Uterus (tissue), 4 donors: ENCODE data around the gene SERPINA12. TPM values are rescaled to one million over a fixed set of nuclear protein-coding genes. Genes with fewer than 3 reads are reported as not detected.

Experiments
- DNase-seq, 2 donors: peaks; one replicate each; pipeline ENCODE4 v3.0.0-alpha.2; 2019 to 2020
- H3K27ac ChIP-seq, 2 donors: fragments of 200-600 bp; sonication (generic); 1 replicate in 1 of 2; 2 replicates in 1 of 2; pipeline ENCODE4 v1.5.1; 2016 to 2018
- H3K27me3 ChIP-seq, 2 donors: fragments of 200-600 bp; sonication (generic); one replicate each; pipeline ENCODE4 v1.5.1; 2018 to 2019; ENCODE audit warnings: control low read depth in 1 of 2
- H3K36me3 ChIP-seq, 2 donors: fragments of 200-600 bp; sonication (generic); one replicate each; pipeline ENCODE4 v1.5.1; 2019; ENCODE audit warnings: control low read depth in 1 of 2
- H3K4me1 ChIP-seq, 2 donors: fragments of 200-600 bp; sonication (generic); one replicate each; pipeline ENCODE4 v1.5.1; 2018 to 2019; ENCODE audit warnings: control low read depth in 1 of 2
- H3K4me3 ChIP-seq, 2 donors: fragments of 200-600 bp; sonication (generic); 1 replicate in 1 of 2; 2 replicates in 1 of 2; pipeline ENCODE4 v1.5.1; 2018 to 2019; ENCODE audit warnings: mild to moderate bottlenecking in 1 of 2
- H3K9me3 ChIP-seq, 2 donors: fragments of 200-600 bp; sonication (generic); one replicate each; pipeline ENCODE4 v1.5.1; 2019; ENCODE audit warnings: control low read depth in 1 of 2
- POLR2A ChIP-seq, 2 donors: fragments of 450-650 bp; IDR thresholded peaks; one replicate each; pipeline ENCODE4 v1.6.1; 2016; ENCODE audit warnings: antibody characterized with exemption in 2 of 2, mild to moderate bottlenecking in 1 of 2, moderate library complexity in 1 of 2
- intact Hi-C: fragments of 100-400 bp; cut with DNase I; formaldehyde crosslinking; loops from one replicate; pipeline ENCODE4 v1.15.1; 2023; ENCODE audit warnings: low total_unique reads
- total RNA-seq, 4 donors: library from RNA; depleted of rRNA in 3 of 4; stranded (reverse); fragments of >200 nt in 3 of 4; gene quantifications; one replicate each; pipeline versions ENCODE4 v1.1.0 to v1.2.4, GENCODE V29; 2014 to 2023
- TF ChIP-seq, protein P1 (sequence below), 4 experiments: fragments of 200-600 bp in 2 of 4; fragments of 450-650 bp in 2 of 4; sonication (generic) in 2 of 4; IDR thresholded peaks; one replicate each; pipeline ENCODE4 v1.5.1; 2016 to 2019; ENCODE audit warnings: antibody characterized with exemption in 4 of 4, mild to moderate bottlenecking in 2 of 4, moderate library complexity in 1 of 4
- donor health status: DM: yes; HTN: yes; CAD: no.

Gene SERPINA12, protein sequence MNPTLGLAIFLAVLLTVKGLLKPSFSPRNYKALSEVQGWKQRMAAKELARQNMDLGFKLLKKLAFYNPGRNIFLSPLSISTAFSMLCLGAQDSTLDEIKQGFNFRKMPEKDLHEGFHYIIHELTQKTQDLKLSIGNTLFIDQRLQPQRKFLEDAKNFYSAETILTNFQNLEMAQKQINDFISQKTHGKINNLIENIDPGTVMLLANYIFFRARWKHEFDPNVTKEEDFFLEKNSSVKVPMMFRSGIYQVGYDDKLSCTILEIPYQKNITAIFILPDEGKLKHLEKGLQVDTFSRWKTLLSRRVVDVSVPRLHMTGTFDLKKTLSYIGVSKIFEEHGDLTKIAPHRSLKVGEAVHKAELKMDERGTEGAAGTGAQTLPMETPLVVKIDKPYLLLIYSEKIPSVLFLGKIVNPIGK
- not detected for total RNA-seq

DNA sequence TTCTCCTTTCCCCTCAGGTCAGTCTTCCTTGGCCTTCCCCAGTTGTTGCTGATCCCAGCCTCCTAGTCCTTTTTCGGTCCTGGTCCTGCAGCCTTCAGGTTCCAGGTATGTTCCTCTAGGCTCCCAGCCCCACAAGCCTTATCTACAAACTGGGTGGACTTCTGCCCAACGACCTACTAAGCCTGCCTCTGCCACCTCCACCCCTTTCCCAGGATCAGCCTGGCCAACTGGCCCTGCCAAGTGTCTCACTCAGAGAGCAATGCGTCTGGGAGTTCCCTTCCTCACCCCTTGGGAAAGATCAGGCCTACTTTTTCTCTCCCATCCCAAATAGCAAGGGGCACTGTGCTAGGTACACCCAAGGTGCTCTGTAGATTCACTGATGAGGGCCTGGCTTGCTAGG is at the start of gene SERPINA12:
TSS of gene SERPINA12 (minus strand) at position 114 of the 400 bp plus-strand sequence. CDS start 11,072 bp downstream, outside the sequence.
- Histone ChIP-seq H3K27ac (no peak within 1 kb of the TSS), H3K9me3 (no peaks in the 10 kb centered on the region), H3K4me3 (no peak within 1 kb of the TSS), H3K36me3 (no peaks in the 10 kb centered on the region), H3K27me3 (no peaks in the 10 kb centered on the region), H3K4me1 (no peaks in the 10 kb centered on the region)
- no peak for DNase-seq
- intact Hi-C loops, result no loop called here
- TF ChIP-seq, protein P1, sequence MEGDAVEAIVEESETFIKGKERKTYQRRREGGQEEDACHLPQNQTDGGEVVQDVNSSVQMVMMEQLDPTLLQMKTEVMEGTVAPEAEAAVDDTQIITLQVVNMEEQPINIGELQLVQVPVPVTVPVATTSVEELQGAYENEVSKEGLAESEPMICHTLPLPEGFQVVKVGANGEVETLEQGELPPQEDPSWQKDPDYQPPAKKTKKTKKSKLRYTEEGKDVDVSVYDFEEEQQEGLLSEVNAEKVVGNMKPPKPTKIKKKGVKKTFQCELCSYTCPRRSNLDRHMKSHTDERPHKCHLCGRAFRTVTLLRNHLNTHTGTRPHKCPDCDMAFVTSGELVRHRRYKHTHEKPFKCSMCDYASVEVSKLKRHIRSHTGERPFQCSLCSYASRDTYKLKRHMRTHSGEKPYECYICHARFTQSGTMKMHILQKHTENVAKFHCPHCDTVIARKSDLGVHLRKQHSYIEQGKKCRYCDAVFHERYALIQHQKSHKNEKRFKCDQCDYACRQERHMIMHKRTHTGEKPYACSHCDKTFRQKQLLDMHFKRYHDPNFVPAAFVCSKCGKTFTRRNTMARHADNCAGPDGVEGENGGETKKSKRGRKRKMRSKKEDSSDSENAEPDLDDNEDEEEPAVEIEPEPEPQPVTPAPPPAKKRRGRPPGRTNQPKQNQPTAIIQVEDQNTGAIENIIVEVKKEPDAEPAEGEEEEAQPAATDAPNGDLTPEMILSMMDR (IDR thresholded peaks at IDR 0.05), result no peak
- TF ChIP-seq POLR2A (IDR thresholded peaks at IDR 0.05), result no peak

DNA sequence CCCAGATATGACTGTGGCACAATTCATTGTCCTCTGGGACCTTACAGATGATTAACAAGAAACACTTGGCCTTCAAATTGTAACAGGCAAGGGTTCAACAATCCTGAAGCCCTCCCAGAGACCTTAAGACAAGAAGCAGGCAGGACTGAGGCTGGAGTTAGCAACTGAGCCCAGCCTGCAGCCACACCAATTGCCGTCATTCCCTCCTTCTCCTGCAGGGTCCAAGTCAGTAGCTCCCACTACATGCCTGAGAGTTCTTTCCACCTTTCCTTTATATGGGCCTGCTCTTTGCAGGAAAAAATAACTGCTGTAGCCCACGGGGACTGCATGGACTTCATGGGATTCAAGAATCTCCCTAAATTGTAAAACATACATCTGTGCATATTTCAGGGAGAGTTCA is 49.6 kb upstream of the SERPINA12 start:
- intact Hi-C loops, result no loop called here
- no peak overlapping the region for H3K27ac ChIP-seq
- no peak for TF ChIP-seq POLR2A (IDR thresholded peaks at IDR 0.05)
- TF ChIP-seq, protein P1 (IDR thresholded peaks at IDR 0.05), result no peak
- no peaks in the 10 kb centered on the region for H3K36me3 ChIP-seq
- H3K9me3 ChIP-seq, result no peaks in the 10 kb centered on the region
- H3K4me1 ChIP-seq, result no peaks in the 10 kb centered on the region
- H3K27me3 ChIP-seq, result no peaks in the 10 kb centered on the region
- H3K4me3 ChIP-seq, result no peak overlapping the region
- DNase-seq, result no peak

DNA sequence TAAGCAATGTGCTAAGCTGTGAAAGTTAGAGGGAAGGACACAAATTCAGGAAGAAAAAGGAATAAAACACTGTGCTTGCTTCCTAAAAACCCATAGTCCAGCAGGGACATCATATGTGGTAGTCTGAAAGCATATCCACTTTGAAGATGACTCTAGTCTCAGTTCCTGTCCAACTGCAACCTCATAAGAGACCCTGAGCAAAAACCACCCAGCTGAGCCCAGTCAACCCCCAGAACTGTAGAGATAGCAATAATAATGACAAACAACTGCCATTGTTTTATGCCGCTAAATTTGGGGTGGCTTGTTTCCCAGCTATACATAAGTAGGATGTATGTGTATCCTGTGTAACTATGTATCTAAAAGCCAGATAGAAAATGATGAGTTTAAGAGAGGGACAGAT is 48.1 kb upstream of the SERPINA12 start:
- intact Hi-C loops, result no loop called here
- Histone ChIP-seq H3K27me3 (no peaks in the 10 kb centered on the region), H3K4me1 (no peaks in the 10 kb centered on the region), H3K36me3 (no peaks in the 10 kb centered on the region), H3K9me3 (no peaks in the 10 kb centered on the region), H3K4me3 (no peak overlapping the region), H3K27ac (no peak overlapping the region)
- no peak for DNase-seq
- TF ChIP-seq, protein P1 (IDR thresholded peaks at IDR 0.05), result no peak
- no peak for TF ChIP-seq POLR2A (IDR thresholded peaks at IDR 0.05)

DNA sequence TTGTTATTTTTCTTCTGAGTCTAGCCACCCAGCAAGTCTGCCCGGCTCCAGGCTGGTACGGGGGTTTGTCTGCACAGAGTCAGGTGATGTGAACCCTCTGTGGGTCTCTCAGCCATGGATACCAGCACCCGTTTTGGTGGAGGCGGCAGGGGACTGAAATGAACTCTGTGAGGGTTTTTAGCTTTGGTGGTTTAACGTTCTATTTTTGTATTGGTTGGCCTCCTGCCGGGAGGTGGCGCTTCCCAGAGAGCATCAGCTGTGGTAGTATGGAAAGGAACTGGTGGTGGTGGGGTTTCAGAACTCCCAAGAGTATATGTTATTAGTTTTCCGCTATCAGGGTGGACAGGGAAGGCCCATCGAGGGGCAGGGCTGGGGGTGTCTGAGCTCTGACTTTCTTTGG is 46.7 kb upstream of the SERPINA12 start:
- no peaks in the 10 kb centered on the region for H3K27me3 ChIP-seq
- DNase-seq, result no peak
- H3K4me1 ChIP-seq, result no peaks in the 10 kb centered on the region

DNA sequence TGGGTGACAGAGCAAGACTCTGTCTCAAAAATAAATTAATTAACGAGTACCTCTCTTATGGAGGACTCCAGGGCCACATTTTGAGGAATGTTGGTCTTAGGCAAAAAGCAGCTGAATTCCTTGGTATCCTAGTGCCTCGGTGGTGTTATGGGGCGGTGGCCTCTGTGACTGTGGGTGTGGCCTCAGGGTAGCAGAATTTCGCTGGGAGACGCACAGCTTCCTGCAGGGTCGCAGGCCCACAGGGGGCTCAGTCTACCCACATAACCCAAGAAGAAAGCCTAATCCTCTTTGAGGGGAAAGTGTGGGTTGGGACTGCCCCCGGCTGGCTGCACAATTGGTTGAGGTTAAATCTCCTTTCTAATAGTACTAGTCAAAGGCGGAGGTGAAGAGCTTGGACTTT is 40.8 kb upstream of the SERPINA12 start:
- H3K9me3 ChIP-seq, result no peaks in the 10 kb centered on the region
- no peak for TF ChIP-seq POLR2A (IDR thresholded peaks at IDR 0.05)
- TF ChIP-seq, protein P1 (IDR thresholded peaks at IDR 0.05), result no peak
- no peak for DNase-seq
- H3K27me3 ChIP-seq, result no peaks in the 10 kb centered on the region
- H3K4me1 ChIP-seq, result no peaks in the 10 kb centered on the region
- no peaks in the 10 kb centered on the region for H3K36me3 ChIP-seq
- H3K27ac ChIP-seq, result no peak overlapping the region
- intact Hi-C loops, result no loop called here
- H3K4me3 ChIP-seq, result no peak overlapping the region

More for the DNA sequence above, 46.7 kb upstream of the SERPINA12 start:
- Histone ChIP-seq H3K27ac (no peak overlapping the region), H3K36me3 (no peaks in the 10 kb centered on the region), H3K4me3 (no peak overlapping the region), H3K9me3 (no peaks in the 10 kb centered on the region)
- TF ChIP-seq, protein P1 (IDR thresholded peaks at IDR 0.05), result no peak
- TF ChIP-seq POLR2A (IDR thresholded peaks at IDR 0.05), result no peak
- intact Hi-C loops, result no loop called here
